Hematopoietic multipotent progenitor cell treated with erythropoietin and hydrocortisone succinate and interleukin-3 and kit ligand, for 17 days (in vitro differentiated cells): ENCODE results near the gene MAGI2.

ENCODE experiments used
- DNase-seq: peaks from one replicate; pipeline ENCODE4 v3.0.0-alpha.2; 2015; ENCODE audit warnings: low spot score

Gene MAGI2

DNA sequence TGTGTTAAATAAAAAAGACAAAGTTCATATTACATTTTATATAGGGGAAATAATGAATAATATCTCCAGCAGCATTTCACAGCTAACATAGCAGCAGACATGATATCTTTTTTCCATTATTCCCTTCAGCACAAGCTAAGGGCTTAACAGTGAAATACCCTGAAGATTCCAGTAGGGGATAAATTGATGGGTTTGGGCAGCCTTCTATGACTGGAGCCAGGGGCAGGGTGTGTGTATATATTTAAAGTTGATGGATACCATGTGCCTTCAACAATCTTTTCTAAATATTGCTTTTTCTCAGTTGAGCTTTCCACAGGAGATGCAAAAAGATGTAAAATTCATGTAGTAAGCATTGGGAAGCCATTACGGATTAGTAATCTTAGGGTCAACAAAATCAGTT, 151.2 kb downstream of the MAGI2 start:
- no peak for DNase-seq

DNA sequence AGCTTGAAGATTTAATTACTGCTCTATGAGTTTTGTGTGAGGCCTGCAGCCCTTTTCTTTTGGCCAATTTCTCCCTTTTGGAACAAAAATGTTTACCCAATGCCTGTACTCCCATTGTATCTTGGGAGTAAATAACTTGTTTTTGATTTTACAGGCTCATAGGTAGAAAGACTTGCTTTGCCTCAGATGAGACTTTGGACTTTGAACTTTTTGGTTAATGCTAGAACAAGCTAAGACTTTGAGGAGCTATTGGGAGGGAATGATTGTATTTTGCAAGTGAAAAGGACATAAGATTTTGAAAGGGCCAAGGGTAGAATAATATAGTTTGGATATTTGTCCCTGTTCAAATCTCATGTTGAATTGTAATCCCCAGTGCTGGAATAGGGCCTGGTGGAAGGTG, 152.0 kb downstream of the MAGI2 start:
- no peak for DNase-seq

DNA sequence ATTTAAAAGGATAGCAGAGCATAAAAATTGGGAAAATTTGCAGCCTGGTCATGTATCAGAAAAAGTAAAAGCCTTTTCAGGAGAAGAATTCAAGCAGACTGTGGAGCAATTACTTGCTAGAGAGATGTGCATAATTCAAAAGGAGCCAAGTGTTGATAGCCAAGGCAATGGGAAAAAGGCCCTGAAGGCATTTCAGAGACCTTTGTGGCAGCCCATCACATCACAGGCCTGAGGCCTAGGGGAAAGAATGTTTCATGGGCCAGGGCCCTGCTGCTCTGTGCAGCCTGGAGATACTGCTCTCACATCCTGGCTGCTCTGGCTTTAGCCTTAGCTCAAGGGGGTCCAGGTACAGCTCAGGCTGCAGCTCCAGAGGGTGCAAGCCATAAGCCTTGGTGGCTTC, 152.9 kb downstream of the MAGI2 start:
- DNase-seq, result no peak

DNA sequence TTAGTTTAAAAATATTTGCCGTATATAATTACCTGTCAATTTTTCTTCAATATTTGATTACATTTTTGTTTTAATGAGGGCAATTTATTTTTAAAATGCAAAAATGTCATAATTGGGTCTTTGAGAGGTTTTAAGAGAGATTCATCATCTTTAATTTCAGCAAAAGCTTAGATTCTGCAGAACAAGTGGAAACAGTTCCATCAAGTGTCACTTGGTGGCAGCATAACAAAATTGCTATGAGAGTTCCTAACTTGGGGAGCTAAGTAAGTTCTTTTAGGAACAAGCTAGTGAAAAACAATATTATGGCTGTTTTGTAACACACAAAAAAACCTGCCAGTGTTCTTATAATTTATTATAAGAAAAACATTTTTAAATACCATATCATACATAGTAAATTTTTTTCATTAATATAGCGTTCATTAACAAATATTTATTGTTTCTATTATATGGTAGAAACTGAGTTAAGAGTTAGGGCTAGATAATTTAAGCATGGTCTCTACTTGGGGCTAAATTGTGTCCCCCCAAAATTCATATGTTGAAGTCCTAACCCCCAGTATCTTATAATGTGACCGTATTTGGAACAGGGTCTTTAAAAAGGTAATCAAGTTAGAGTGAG, 155.2 kb downstream of the MAGI2 start:
- DNase-seq, result no peak

DNA sequence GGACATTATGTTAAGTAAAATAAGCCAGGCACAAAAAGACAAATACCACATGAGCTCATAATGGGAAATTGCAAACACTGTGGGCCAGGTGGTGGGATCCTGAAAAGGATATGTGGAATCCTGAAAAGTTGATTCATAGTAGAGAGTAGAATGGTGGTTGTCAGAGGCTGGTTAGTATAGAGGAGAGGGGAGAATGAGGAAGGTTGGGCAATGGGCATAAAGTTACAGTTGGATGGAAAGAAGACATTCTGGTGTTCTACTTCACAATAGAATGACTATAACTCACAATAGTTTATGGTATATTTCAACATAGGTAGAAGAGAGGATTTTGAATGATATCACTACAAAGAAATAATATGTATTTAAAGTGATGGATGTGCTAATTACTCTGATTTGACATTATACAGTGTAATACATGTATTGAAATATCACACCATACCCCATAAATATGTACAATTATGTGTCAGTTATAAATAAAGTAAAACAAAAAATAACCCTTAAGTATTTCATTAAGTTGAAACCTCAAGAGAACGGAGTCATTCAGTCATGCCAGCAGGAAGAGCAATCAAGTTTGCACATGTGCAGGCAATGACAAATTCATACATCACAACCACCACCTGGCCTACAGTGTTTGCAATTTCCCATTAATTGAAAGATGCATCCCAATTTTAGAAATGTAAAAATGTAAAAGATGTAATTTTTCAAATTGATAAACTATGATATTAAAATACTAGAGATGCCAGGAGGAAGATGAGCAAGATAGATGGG, 156.7 kb downstream of the MAGI2 start:
- no peak for DNase-seq

DNA sequence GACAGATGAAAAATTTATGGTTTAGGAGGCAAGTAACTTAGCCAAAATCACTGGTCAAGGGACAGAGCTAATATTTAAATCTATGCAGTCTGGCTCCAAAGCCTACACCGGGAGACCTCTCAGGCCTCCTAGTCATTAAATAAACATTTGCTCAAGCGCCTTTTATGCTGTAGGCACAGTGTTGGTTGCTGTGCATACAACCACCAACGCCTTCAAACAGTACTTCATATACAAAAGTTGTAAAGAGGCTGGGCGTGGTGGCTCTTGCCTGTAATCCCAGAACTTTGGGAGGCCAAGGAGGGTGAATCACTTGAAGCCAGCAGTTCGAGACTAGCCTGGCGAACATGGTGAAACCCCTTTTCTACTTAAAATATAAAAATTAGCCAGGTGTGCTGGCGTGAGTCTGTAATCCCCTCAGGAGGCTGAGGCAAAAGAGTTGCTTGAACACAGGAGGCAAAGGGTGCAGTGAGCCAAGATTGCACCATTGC, 159.8 kb downstream of the MAGI2 start:
- no peak for DNase-seq

DNA sequence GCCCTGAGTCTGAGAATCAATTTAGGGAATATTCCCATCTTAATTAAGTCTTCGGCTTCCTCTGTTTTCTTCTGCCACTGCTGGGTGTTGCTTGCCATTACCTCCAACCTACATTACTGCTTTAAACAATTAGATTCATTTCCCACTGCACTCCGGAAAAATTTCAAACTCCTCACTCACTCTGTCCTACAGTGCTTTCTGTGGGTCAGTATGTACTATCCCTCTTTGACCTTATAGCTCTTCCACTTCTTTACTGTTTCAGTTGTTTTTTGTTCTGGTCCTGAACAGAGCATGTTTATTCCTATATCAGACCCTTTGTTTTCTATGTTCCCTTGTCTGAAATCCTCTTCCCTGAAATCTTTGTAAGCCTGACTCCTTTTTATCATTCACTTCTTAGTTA, 160.6 kb downstream of the MAGI2 start:
- DNase-seq, result no peak

DNA sequence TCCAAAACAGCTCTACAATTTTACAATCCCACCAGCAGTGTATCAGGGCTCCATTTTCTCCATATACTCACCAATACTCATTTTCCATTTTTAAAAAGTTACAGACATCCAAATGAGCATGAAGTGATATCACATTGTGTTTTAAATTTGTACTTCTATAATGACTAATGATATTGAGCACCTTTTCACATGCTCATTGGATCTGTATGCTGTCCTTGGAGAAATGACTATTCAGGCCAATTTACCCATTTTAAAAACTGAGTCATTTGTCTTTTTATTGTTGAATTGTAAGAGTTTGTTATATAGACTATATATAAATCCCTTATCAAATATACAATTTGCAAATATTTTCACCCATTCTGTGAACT, 162.0 kb downstream of the MAGI2 start:
- DNase-seq, result no peak

DNA sequence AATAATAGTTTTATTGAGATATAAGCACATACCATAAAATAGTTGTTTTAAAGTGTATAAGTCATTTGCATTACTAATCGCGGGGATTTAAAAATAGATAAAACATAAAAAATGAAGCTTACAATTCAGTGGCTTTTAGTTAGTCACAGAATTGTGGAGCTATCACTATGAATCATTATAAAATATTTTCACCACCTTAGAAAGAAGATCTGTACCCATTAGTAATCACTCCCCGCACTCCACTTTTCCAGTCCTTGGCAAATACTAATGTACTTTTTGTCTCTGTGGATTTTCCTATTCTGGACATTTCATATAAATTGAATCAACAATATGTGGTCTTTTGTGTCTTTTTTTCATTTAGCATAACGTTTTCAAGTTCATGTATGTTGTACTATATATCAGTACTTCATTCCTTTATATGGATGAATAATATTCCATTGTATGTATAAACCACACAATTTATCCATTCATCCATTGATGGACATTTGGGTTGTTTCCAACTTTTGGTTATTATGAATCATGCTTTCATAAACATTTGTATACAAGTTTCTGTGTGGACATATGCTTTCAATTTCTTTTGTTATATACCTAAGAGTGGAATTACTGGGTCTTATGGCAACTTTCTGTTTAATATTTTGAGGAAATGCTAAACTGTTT, 162.5 kb downstream of the MAGI2 start:
- DNase-seq, result no peak

DNA sequence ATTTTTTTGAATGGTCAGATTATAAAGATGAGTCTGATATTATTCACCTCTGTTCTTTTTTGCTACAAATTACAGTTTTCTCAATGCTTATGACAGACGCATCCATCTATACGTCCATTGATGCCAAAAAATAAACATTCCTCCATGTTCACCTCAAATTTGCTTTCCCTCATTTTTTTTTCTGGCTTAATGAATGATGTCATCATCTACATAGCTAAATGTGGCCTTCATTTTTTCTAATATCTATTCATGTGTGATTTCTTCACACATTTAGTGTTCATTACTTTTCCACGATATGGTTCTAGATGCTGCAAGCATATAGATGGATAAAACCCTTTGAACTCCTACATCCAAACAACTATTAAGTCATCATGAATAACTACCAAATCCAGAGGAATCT, 163.1 kb downstream of the MAGI2 start:
- DNase-seq, result no peak

DNA sequence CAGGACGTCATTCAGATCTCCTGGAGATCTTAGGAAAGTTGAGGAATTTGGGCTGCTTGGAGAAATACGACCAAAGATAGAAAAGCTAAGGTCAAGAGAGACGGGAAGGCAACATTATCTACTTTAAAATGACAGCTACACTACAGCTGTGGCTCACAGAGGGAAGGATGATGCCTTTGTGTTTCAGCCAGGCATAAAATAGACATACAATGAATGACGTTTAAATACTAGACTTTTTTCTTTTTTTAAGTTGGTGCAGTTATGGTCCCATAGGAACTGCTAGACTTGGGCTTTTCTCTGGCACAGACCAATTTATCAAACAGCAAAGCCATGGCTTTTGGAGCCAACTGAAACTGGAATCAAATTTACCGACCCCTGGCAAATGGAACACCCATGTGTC, 164.8 kb downstream of the MAGI2 start:
- no peak for DNase-seq

DNA sequence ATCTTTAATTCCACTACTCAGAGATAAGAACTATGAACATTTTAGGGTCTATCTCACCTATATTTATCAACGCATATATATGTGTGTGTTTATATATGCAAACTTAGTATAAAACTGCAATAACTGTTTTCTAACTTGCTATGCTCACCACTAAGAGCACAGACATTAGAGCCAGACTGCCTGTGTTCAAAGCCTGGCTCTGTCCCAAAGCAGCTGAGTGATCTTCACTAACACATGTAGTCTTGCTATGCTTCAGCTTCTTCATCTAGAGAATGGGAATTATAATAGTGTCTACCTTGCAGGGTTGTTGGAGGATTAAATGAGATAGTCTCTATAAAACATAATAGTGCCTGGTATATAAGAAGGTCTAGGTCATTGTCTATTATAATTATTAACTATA, 165.5 kb downstream of the MAGI2 start:
- DNase-seq, result no peak

DNA sequence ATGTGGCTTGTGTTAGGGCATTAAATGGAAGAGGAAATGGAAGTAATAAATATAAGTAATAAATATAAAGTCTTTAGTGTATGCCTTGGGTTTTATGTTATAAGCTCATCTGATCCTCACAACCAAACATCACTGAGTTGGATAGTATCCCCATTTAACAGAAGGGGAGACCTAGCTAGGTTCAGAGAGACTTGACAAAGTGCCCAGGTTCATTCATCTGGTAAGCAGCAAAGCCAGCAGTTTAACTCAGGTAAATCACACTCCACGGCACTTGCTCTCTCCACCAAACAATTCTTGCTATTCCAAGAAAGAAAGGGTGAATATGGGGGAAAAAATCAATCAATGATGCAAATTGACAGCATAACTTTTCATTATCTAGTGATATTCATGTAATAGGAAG, 167.3 kb downstream of the MAGI2 start:
- no peak for DNase-seq

DNA sequence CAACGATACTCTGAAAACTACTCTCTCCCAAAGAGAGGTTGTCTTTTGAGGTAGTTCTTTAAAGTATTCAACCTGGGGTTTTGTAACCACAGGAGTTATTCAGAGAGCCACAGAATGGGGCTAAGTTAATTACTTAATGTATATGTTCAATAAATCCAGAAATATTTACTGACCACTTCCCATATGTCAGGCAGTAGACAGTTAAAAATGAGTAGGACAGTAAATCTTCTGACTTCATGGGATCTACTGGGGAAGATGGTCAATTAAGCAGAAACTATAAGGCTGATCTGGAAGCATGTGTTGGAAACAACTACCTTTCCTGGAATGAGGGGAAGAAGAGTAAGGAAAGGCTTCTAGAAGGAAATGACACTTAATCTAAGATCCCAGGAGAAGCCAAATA, 167.7 kb downstream of the MAGI2 start:
- DNase-seq, result no peak

DNA sequence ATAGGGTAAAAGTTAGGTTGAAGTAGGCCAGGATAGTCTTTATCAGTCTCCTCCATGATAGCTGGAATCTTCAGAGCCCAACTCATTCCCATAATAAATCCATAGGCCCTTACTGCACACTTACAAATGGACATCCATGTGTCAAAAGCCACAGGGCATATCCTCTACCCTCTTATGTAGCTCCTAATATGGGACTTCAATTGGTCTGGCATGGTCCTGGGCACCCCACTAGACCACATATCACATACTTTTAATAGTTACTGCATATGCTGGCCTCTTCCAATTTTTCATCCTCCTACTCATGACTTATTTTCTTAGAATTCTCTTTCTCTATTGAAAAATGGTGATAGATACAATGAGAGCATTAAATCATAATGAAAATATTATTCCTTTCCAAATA, 169.3 kb downstream of the MAGI2 start:
- no peak for DNase-seq

DNA sequence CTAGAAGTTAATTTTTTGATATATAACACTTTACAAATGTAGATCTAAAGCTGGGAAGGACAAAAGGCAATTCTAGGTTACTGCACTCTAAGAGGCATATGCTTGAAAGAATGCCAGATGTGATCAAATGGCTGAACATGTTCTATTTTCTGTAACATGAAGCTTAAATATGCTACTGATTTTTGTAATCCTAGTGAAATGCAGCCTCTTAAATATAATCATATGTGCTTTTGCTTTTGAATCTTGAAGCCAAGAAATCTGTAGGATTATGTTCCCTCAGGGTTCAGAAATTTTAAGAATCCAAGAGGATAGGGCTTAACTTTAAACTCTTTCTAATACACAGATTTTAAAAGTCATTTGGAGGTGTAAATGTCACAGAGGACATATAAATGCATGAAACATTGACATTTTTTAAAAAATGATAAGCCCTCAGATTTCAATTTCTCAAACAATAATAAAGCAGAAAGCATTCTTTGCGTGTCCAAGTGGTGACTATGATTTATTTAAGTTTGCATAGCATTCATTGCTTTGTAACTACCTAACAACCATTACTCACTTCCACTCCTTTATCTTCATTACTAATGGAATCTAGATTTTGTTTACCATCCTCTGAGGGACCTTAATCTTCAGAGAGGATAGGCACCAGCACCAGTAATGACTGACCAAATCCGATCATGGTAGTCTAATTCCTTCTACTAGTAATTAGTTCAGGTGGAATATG, 170.4 kb downstream of the MAGI2 start:
- DNase-seq, result no peak

DNA sequence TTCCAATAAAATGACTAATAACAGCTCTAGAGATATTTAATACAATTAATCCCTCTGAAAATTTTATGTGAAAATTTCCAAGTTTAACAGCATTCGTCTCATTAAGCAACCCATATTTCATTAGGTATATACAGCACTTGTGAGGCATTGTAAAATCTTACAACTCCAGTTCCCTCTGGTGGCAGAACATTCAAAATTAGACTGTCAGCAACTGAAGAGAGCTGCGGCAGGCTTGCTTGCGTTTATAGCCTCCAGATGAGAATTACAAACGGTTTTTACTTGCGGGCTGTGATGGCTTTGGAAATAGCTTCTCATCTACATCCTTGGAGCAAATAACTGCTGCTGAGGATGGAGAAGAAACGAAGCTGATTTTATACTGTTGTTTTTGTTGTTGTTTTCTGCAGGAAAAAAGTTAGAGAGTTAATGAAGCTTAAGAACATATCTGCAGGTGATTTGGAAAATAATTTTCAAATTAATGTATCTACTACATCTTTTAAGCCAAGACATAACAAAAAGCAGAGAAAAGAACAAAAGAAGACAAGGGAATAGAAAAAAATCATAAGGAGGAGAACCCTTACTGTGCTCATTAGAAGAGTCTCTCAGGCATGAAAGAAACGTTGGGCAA, 171.3 kb downstream of the MAGI2 start:
- no peak for DNase-seq

DNA sequence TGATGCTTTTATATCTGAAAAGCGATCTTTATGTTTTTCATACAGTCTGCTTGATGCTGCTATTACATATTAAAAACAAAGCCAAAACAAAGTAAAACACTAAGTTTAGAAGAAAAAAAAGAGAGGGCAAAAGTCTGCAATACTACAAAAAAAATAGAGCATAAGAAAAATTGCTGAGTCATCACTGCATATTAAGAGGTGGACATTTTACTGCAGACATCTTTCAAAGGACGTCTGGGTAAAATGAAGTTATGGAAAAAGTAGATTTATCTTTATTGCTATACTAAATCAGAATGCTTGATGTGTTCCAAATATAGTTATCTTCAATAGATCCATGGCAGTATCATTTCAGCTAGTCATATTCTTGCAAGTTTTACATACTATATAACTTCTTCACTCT, 172.0 kb downstream of the MAGI2 start:
- DNase-seq, result no peak

DNA sequence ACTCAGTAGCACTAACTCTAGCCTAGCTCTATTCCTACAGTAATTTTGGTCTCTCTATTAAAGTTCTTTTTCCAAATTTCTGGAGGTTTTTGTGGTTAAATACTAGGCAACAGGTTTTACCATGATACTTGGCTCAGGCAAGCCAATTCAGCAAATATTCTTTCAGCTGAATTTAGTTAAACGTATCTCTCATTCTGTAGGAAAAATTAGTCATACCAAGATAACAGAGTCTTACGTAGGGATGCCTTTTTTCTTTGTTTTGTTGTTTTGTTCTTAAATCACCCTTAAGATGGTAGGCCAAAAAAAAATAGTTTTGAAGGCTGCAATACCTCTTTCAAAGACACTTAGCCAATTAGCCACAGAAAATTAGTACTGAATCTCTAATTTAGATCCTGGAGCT, 180.5 kb downstream of the MAGI2 start:
- DNase-seq, result no peak

DNA sequence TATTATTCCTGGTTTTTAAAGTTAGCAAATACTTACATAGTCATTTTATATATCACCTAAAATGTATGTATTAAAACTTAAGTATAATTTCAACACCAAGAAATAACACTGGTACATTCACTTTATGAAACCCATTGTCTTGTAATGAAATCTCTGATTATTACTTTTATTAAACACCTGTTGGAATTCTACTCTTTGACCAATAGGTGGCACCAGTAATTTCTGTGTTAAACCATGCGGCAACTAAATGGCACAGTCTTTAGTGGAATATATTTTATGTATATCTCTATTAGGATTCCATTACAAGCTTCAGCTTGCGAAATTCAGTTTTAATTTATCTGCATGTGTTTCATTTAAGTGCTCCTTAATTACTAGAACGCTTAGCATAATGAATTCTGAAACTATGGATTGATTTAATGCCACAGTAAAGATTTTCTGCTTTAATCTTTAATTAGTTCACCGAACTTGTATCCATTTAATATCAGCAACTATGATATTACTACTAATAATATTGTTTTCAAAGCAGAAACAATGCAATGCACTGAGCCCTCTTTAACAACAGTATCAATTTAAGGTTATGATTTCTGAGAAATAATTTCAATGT, 181.3 kb downstream of the MAGI2 start:
- no peak for DNase-seq

DNA sequence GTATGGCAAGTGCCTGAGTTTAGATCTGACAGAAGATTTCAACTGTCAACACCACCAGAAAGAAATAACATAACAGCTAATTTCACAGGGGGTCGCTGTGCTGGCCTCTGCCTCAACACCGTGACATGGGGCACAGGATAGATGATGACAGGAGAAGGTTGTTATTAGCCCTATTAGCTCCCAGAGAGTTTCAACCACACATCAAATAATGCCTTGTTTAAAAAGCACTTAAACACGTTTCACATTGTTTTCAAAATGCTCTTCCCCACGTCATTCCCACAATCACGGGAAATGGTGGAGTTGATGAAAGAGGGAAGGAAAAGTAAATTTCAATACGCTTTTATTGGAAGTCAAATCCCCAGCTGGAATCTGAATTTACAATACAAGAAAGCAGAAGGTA, 184.7 kb downstream of the MAGI2 start:
- no peak for DNase-seq

DNA sequence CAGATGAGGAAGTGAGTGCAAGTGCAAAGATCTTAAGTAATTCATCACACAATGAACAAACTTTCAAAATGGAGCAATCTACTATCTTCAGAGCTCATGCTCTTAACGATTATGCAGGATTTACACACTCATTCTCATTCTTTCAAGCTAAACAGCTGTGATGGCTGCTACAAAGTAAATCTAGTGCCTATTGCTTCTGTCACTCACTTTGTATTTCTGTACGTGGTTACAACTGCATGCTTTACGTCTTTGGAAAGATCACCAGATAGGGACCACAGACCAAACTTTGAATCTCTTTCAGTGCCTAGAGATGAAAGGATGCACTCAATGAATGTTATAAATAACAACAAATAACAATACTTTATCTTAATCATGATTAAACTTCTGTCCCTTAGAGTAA, 194.6 kb downstream of the MAGI2 start:
- DNase-seq, result no peak
